ENCODE measurements around the gene NUDC. TPM values are rescaled to one million over a fixed set of nuclear protein-coding genes. Genes with fewer than 3 reads are reported as not detected.

NUDC gene
- polyA plus RNA-seq, 1 of the 3 experiments (the other 2 are of a cell fraction), result 153 TPM

GRCh38 chr1:26877326-26877725 is 44.2 kb upstream of the NUDC start:
- no peak for TF ChIP-seq FOXJ3 (CRISPR knock-in tag; IDR thresholded peaks at IDR 0.05)
- TF ChIP-seq POLR2AphosphoS5 (IDR thresholded peaks at IDR 0.05; ENCODE audit: low read depth, low read length), result no peak
- TF ChIP-seq FOSL2 (IDR thresholded peaks at IDR 0.05; ENCODE audit: borderline replicate concordance, low read depth), result no peak
- TF ChIP-seq USF2 (IDR thresholded peaks at IDR 0.05; ENCODE audit: borderline replicate concordance, low read depth, low read length), result no peak
- no peak for TF ChIP-seq NFIC (IDR thresholded peaks at IDR 0.05; ENCODE audit: borderline replicate concordance)
- TF ChIP-seq MXI1 (IDR thresholded peaks at IDR 0.05; ENCODE audit: low read depth, low read length), result no peak
- TF ChIP-seq USF1 (IDR thresholded peaks at IDR 0.05; ENCODE audit: borderline replicate concordance, low read depth), result no peak
- no peak for TF ChIP-seq NRF1 (IDR thresholded peaks at IDR 0.05; ENCODE audit: low read depth, low read length)
- no peak for TF ChIP-seq TEAD4 (IDR thresholded peaks at IDR 0.05; ENCODE audit: borderline replicate concordance, insufficient read depth)
- ChIA-PET CTCF (interaction anchor here (0.9 to 2.7 kb wide), 10 partner anchors 9 to 274 kb away, joined by 3 to 12 read pairs (median 5); partner anchors contain the start of gene SFN), POLR2A (interaction anchor here (0.5 to 0.9 kb wide), 2 partner anchors 13 to 1770 kb away, joined by 3 to 4 read pairs; partner anchors contain the start of gene GPN2)
- H3K27ac ChIP-seq (ENCODE audit: low read depth in 2 of 2, low read length in 1 of 2), result no peak overlapping the region; a peak in 1 of 4 replicates
- peaks cover 0 to 6% of the 10 kb centered on the region in 2 experiments; a peak in 1 of 4 replicates for H3K4me1 ChIP-seq (ENCODE audit: control insufficient read depth in 1 of 2, insufficient read depth in 2 of 2, low read depth in 1 of 2, low read length in 1 of 2)
- no peak overlapping the region for H3K4me3 ChIP-seq (ENCODE audit: low read depth in 2 of 2, low read length in 1 of 2)
- H3K27me3 ChIP-seq (ENCODE audit: insufficient read depth), result no peaks in the 10 kb centered on the region
- no peak overlapping the region for H3K4me2 ChIP-seq
- no peak overlapping the region for H3K9ac ChIP-seq
- H3K9me2 ChIP-seq, result no peaks in the 10 kb centered on the region
- peaks cover 18% of the 10 kb centered on the region for H3F3A ChIP-seq (replicated peaks; ENCODE audit: insufficient read depth)
- no peak overlapping the region for H2AFZ ChIP-seq (ENCODE audit: low read depth)
- peaks cover 28 to 38% of the 10 kb centered on the region in 2 experiments for H3K36me3 ChIP-seq (replicated peaks in 1 of 2; ENCODE audit: control insufficient read depth in 1 of 2, insufficient read depth in 2 of 2, low read length in 1 of 2)
- peaks cover 4% of the 10 kb centered on the region for H3K79me2 ChIP-seq (ENCODE audit: insufficient read depth)
- H3K9me3 ChIP-seq, result no peaks in the 10 kb centered on the region
- DNase-seq, result no peak
- WGBS (ENCODE audit: low lambda C conversion rate), result 57% methylated on average over 2 of the region's 2 CpGs
- no peaks in the 10 kb centered on the region for H4K20me1 ChIP-seq (ENCODE audit: insufficient read depth)

- Histone ChIP-seq H3K36me3 (replicated peaks in 1 of 2; ENCODE audit: control insufficient read depth in 1 of 2, insufficient read depth in 2 of 2, low read length in 1 of 2) (peaks cover 47 to 56% of the 10 kb centered on the region in 2 experiments), H3K9me2 (no peaks in the 10 kb centered on the region), H3F3A (replicated peaks; ENCODE audit: insufficient read depth) (peaks cover 18% of the 10 kb centered on the region), H3K27ac (ENCODE audit: low read depth in 2 of 2, low read length in 1 of 2) (no peak overlapping the region), H2AFZ (ENCODE audit: low read depth) (no peak overlapping the region), H3K4me3 (ENCODE audit: low read depth in 2 of 2, low read length in 1 of 2) (no peak overlapping the region), H3K79me2 (ENCODE audit: insufficient read depth) (peaks cover 4% of the 10 kb centered on the region), H3K4me2 (no peak overlapping the region), H3K9me3 (no peaks in the 10 kb centered on the region), H3K4me1 (ENCODE audit: control insufficient read depth in 1 of 2, insufficient read depth in 2 of 2, low read depth in 1 of 2, low read length in 1 of 2) (peaks cover 0 to 6% of the 10 kb centered on the region in 2 experiments; a peak in 1 of 4 replicates), H3K27me3 (ENCODE audit: insufficient read depth) (no peaks in the 10 kb centered on the region), H4K20me1 (ENCODE audit: insufficient read depth) (no peaks in the 10 kb centered on the region), H3K9ac (no peak overlapping the region)
- ChIA-PET POLR2A (no interaction called here), CTCF (interaction anchor here (0.7 to 2.5 kb wide), 7 partner anchors 9 to 278 kb away, joined by 3 to 14 read pairs (median 4); no protein-coding TSS in a partner anchor)
- 97% methylated on average over 3 of the region's 4 CpGs for WGBS (ENCODE audit: low lambda C conversion rate)
- TF ChIP-seq JUND (IDR thresholded peaks at IDR 0.05) (no peak), USF1 (IDR thresholded peaks at IDR 0.05; ENCODE audit: borderline replicate concordance, low read depth) (no peak), POLR2AphosphoS5 (IDR thresholded peaks at IDR 0.05; ENCODE audit: low read depth, low read length) (no peak), TCF12 (IDR thresholded peaks at IDR 0.05) (no peak), ELF1 (IDR thresholded peaks at IDR 0.05) (no peak), FOXM1 (IDR thresholded peaks at IDR 0.05; ENCODE audit: low read depth) (no peak), USF2 (IDR thresholded peaks at IDR 0.05; ENCODE audit: borderline replicate concordance, low read depth, low read length) (no peak), CHD2 (IDR thresholded peaks at IDR 0.05; ENCODE audit: low read length, partially characterized antibody) (no peak), REST (IDR thresholded peaks at IDR 0.05; ENCODE audit: low read depth, low read length) (no peak), GATA2 (CRISPR knock-in tag; IDR thresholded peaks at IDR 0.05) (no peak), SIN3A (IDR thresholded peaks at IDR 0.05; ENCODE audit: borderline replicate concordance, low read depth, low read length) (no peak), PBX3 (IDR thresholded peaks at IDR 0.05) (no peak), MXI1 (IDR thresholded peaks at IDR 0.05; ENCODE audit: low read depth, low read length) (no peak)
- DNase-seq, result no peak
These were observed 41.8 kb upstream of the NUDC start for GRCh38 chr1:26879793-26880192.

All from SK-N-SH (cell line).